ENCODE data around the gene SUPT5H.
"Not testable (repeated sequence)": the region's sequence is repeated elsewhere in the genome, so short reads cannot be mapped to it uniquely, and the experiment has no call there.

The SUPT5H gene

DNA sequence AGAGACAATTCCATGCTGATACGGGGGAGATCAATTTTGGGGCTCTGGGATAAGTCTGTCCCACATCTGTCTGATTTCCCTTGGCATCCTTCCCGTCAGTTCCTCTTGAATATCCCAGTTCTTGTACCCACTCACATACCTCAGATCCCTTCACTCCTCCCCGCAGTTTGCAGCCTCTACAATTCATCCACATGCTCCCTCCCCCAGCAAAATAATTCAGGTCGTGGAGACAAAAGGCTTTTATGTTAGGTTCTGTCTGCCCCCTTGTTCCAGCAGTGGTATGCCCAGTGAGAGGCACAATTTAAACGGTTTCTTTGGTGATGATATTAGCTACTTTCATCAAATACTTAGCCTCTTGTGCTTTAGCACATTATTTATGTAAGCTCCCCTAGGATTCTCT is 19.2 kb upstream of the SUPT5H start:
- DNase-seq = no peak

DNA sequence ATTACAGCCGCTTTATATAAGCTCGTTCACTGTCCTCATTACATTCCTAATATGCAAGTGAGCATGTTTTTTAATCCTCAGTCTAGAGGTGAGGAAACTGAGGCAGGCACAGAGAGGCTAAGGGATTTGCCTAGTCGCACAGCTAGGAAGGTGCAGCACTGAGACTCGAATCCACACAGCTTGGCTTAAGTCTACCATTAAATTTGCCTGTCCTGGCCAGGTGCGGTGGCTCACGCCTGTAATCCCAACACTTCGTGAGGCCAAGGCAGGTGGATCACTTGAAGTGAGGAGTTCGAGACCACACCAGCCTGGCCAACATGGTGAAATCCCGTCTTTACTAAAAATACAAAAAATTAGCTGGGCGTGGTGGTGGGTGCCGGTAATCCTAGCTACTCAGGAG is 17.7 kb upstream of the SUPT5H start:
- no peak for DNase-seq

DNA sequence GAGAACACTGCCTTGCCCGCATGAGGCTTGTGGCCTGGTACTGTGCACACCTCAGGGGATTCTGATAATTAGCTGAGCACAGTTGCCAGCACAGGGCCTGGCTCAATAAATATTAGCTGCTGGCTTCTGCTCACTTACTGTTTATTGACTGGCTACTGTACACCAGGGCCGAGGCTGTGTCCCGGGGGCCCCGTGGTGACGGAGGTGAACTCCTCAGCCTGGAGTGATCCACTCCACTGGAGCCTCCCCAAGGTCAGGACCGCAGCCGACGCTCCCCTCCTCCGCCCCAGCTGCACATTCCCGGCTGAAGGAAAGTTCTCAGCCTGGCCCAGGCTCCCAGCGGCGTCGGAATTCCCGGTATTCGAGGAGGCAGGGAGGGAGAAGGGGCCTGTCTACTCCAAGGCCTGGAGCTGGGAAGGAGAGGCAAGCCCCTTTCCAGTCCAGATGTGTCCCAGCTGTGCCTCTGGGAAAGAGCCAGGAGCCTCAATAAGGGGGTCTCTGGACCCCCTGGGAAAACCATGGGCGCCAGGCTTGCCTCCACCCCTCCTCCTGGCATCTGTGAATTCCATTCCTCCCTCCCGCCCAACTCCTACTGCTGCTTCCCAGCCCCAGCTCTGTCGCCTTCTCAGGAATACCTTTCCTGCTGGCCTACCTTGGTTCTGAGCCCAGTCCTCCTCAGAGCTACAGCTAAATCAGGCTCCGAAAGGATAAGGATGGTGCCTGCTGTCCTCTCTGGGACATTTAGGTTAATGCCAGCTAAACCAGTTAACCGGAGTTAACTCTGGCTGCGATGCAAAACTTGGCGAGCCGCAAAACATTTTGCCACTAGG is 16.9 kb upstream of the SUPT5H start:
- no peak for DNase-seq

DNA sequence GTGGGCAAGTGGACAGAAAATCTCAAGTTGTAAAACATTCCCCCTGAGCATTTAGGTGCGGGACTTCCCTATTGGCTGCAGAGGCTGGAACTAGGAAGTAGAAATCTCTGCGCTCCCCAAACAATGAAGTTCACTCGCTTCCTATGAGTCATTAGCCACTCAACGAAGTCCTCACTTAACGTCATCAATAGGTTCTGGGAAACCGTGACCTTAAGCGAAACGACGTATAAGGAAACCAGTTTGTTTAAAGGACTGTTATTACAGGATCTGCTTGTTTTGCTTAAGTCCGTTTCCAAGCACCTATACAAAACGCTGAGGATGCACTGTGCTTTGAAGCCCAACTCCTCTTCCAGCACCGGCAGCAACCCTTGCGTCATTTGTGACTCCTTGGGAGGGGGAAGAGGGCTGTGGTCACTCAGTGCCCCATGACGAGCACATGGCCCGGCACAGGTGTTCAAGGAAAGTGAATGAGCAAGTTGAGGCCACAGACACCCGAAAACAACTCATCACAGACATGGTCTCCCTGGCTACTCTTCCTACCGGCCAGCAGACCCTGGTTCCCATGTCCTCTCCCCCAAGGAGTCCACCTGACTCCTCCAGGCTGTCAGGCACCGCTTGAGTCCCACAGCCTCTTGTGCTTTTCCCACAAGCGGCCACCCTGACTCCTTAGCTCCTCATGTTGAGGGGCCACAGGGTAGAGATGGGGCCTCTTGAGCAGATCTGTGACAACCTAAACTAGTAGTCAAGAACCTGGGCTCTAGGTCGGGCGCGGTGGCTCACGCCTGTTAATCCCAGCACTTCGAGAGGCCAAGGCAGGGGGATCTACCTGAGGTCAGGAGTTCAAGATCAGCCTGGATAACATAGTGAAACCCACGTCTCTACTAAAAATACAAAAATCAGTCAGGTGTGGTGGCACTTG is 14.4 kb upstream of the SUPT5H start:
- no peak for DNase-seq

DNA sequence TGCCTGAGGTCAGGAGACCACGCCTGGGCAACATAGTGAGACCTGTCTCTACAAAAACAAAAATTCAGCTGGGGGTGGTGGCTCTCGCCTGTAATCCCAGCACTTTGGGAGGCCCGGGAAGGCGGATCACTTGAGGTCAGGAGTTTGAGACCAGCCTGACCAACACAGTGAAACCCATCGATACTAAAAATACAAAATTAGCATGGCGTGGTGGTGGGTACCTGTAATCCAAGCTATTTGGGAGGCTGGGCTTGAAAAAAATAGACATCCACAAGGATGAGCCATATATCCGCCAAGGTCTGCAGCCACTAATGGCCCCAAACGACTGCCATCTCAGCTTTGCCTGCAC is 12.7 kb upstream of the SUPT5H start:
- no peak for DNase-seq

DNA sequence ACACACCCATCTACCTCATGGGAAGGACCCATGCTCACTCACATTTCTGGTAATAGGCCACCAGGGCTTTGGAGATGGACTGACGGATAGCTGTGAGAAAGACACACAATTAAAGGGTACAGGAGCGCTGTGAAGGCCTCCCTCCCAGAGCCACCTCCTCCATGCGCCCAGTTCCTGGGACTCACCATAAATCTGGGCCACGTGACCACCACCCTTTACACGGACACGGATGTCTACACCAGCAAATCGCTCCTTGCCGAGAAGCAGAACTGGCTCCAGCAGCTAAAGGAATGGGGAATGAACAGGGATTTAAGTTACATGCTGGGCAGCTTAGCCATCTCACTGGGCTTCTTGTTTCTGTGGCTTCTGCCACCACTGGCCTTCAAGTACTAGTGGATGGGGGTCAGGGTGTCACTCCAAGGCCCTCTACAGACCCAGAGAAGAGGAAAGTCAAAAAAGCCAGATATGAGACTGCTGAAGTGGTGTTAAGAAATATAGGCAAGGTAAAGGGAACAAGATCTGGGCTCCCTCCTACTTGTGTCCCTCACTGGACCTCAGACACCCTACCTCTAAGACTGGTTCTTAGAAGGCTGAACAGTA is 11.8 kb upstream of the SUPT5H start:
- no peak for DNase-seq

DNA sequence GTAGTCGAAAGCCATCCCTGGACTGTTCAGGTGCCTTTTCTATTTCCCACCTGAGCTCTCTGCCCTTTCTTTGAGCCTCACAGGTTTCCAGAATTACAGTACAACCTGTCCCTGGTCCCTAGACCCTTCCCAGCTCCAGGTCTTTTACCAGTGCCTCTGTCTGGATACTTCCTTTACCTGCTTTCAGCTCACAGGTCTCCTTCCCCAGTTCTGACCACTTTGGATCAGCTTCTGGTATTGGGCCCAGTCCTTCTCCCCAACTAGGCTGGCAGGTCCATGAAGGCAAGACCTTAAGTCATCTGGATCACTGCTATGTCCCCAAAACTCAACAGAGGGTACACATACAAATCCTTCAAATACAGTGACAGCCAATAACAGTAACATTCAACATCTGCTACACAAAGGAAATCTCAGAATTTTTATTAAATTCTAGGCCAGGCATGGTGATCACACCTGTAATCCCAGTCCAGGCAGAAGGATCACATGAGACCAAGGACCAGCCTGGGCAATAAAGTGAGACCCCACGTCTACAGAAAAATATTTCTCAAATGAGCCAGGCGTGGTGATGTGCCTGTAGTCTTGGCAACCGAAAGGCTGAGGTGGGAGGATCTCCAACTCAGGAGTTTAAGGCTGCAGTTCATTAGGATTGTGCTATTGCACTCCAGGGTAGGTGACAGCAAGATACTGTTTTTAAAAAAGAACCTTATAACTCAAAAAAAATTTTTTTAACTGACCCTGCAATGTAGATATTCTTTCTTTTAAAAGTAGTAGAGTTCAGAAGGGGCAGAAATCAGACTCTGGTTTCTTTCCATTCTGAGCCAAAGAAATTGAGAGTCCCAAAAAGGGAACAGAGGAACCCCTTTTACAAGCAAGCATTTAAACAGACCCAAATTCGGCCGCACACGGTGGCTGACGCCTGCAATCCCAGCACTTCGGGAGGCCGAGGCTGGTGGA is 11.0 kb upstream of the SUPT5H start:
- DNase-seq = no peak

DNA sequence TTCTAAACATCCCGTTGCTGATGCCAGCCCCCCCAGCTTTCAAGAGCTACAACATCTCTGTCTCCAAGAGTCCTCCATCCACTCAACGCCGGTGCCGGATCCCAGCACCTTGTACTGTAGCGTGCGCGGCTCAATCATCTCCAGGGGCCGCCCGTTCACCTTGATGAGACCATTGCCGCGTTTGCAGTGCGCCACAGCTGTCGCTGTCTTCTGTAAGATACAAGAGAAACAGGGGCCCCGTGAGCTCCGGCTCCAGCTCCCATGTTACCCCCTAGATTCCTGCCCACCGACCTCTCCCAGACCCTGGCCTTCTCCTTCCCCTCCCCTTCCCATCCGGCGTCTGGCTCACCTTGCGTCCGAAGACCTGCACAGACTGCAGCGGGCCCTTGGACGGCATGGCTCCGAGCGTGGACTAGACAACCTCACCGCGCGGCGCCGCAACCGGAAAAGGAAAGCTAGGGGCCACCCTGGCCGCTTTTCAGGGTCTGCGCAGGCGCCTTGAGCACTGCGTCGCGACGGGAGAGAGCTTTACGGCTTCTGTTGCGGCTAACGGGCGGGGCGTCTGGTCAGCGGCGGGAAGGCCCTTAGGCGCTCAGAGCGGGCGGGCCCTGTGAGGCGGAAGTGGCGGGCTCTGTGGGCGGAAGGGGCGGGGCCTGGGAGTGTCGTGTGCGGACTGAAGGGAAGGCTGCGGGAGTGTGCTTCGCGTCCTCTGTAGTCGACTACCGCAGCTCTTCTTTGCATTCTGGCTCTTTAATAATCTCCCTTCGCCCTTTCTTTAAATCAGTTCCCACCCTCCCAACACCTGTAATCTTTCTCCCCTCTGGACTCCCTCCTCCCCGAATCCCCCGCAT is 9.7 kb upstream of the SUPT5H start, which contains the start of gene RPS16:
RPS16 (minus strand) TSS at position 451 of the 851 bp plus-strand sequence; CDS start at position 397, 54 bp downstream.
- peak; percentile 98 for DNase-seq

DNA sequence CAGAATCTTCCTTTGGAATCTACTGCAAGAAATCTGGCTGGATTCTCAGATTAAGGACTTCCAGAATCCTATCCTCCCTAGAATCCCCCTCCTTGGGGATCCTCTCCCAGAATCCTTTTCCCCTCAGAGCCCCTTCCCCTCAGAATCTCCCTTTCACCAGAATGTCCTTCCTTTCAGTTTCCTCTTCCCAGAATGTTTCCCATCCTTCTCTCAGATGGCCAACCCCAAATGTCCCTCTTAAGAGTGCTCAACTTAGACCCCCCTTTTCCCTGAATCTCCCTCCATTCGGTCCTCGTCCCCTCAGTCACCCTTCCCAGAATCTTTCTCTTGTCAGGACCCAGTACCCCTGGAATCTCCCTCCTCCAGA is 9.0 kb upstream of the SUPT5H start:
- DNase-seq = no peak

DNA sequence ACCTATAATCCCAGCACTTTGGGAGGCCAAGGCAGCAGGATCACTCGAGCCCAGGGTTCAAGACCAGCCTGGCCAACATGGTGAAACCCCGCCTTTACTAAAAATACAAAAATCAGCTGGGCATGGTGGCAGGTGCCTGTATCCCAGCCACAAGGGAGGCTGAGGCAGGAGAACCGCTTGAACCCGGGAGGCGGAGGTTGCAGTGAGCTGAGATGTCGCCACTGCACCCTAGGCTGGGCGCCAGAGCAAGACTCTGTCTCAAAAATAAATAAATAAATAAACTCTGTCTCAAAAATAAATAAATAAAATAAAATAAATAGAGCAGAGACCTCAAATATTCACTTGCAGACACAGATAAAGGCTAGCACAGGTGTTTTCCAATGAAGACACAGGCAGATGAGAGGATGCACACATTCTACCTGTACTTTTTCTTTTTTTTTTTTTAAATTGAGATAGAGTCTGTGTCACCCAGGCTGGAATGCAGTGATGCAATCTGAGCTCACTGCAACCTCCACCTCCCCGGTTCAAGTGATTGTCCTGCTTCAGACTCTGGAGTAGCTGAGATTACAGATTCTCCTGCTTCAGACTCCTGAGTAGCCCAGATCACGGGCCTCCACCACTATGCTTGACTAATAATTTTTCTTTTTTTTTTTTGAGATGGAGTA is 7.0 kb upstream of the SUPT5H start:
- DNase-seq = no peak

DNA sequence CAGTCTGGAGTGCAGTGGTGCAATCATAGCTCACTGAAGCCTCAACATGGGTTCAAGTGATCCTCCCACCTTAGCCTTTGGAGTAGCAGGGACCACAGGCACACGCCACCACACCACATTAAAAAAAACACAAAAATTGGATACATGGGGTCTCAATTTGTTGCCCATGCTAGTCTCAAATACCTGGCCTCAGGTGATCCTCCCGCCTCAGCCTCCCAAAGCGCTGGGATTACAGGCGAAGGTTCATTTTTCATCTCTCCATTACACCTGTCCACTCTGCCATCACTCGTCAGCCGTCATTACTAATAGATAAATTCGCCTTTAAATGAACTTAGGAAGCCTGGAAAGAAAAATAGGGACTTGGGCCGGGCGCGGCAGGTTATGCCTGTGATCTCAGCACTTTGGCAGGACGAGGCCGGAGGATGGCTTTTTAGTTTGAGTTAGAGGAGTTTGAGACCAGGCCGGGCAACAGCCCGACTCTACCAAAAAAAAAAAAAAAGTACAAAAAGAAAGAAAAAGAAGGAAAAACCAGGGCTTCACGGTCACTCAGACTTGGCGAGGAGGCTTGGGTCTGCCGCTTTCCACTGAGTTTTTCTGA is 685 bp upstream of the SUPT5H start:
- no peak for DNase-seq

DNA sequence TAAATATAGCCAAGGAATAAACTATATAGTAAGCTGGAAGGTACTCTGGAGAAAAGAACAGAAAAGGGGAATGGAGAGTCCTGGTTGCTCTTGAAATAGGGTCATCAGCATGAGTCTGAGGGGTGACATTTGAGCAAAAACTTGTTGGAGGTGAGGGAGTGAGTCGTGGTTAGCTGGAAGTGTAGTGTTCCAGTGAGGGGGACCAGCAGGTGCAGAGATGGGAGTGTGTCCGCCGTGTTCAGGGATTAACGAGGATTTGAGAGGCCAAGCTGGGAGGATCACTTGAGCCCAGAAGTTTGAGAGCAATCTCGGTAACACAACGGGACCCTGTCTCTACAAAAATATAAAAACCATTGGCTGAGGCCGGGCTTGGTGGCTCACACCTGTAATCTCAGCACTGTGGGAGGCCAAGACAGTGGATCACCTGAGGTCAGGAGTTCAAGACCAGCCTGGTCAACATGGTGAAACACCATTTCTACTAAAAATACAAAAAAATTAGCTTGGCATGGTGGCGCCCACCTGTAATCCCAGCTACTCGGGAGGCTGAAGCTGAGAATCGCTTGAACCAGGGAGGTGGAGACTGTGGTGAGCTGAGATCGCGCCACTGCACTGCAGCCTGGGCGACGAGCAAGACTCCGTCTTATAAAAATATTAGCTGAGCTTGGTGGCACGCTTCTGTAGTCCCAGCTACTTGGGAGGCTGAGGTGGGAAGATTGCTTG is 1.1 kb downstream of the SUPT5H start:
- DNase-seq = no peak

DNA sequence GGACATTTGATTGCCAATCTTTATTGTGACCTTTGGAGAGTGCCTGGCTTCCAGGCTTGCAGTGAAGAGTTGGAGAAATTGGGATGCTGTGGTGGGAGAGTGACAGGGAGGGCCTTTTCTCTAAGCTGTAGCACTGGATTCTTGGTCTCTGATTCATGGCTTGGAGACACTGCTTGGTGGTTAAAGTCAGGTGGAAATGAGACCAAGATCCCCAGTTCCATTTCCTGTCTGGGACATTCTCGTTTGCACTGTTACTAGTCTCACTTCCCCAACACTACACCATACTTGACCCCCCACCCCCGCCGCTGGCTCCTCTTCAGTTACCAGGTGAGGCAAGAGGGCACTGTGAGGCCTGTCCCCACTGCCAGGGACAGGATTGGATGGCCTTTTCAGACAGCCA is 2.9 kb downstream of the SUPT5H start:
- DNase-seq = no peak

DNA sequence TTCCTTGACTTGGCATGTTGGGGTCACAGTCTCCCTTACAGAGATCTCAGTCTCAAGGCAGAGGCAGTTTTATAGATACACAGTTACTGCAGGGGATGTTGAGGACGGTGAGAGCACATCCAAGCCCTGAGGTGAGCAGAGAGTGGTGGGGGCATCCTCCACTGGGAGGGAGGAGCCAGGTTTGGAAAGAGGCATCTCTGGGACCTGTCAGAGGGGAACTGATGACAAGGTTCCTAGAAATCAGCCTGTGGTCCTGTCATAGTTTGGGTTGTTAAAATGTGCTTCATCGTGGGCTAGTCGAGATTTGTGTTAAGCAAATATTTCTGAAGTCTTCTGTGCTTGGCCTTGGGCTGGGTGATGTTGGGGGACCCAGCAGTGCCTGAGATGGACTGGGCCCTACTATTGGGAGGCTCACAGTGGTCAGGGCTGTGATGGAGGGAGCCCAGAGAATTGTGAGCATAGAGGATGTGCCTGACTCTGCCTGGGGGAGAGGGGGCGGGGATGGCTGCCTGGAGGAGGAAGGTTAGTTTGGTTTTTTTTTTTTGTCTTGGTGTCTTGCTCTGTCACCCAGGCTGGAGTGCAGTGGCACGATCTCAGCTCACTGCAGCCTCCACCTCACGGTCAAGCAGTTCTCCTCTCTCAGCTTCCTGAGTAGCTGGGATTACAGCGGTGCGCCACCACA is 3.9 kb downstream of the SUPT5H start:
- no peak for DNase-seq

DNA sequence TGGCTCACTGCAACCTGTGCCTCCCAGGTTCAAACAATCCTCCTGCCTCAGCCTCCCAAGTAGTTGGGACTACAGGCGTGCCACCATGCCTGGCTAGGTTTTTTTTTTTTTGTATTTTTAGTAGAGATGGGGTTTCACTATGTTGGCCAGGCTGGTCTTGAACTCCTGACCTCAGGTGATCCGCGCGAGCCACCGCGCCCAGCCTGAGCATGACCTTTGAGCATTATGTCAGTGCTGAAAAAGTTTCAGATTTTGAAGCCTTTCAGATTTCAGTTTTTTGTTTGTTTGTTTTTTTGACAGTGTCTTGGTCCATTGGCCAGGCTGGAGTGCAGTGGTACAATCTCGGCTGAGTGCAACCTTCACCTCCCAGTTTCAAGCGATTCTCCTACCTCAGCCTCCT is 5.9 kb downstream of the SUPT5H start:
- DNase-seq = not testable (repeated sequence)

DNA sequence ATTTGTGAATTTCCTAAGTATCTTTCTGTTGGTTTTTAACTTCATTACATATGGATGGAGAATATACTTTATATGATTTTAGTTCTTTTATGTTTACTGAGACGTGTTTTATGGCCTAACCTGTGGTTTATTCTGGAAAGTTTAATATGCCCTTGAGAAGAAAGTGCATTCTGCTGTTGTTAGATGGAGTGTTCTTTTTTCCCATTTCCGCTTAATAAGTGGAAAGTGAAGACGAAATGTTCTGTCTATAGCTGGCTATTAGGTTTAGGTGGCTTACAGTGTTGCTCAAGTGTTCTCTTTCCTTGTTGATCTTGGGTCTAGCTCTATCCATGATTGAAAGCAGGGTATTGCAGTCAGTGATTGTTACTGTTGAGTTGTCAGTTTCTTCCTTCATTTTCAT is 18.0 kb downstream of the SUPT5H start:
- no peak for DNase-seq

DNA sequence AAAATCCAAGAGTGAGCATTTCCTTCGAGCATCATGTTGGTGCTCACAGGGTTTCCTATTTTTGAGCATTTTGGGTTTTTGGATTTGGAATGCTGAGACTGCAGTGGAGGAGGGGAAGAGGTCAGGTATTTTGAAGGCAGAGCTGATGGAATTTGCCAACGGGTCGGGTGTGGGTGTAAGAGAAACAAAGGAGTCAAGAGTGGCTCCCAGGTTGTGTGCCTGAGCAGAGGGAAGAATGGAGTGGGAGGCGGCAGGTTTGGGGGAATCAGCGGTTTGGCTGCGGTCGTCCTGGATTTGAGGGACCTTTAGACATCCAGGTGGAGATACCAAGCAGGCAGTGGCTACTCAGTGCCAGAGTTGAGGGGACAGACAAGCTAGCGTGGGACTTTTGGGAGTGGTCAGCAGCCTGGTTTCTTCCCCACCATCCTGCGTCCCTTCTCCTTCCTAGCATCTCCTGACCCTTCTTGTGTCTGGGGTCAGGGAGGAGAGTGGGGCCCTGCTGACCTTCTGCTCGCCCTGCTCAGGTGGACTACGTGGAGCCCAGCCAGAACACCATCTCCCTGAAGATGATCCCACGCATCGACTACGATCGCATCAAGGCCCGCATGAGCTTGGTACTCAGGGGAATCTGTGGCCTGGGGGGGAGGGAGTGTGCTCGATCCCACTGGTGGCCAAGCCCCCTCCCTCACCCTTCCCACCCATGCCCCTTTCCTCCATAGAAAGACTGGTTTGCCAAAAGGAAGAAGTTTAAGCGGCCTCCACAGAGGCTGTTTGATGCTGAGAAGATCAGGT is 20.8 kb downstream of the SUPT5H start:
- no peak for DNase-seq

DNA sequence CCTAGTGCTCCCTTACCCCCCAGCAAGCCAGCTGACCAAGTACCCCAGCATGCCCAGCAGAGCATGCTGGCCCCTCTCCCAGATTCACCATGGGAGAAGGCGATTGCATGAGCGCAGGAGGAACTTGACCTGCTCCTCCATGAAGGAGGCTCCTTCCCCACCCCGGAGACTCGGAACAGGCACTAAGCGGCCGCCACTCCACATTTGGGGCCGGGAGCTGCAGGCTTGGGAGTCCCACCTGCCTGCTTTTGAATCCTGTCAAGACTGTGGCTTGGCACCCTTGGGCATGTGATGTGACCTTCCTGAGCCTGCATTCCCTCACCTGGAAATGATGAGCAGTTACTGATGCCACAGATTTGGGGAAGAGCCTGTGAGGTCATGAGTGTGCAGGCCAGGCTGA is 22.6 kb downstream of the SUPT5H start:
- no peak for DNase-seq
